ENCODE data around the gene SLC38A3.

- TF ChIP-seq CTCF (IDR thresholded peaks at IDR 0.05; ENCODE audit: poor library complexity) (peak; percentile 99), EZH2 (IDR thresholded peaks at IDR 0.05; ENCODE audit: borderline replicate concordance) (no peak), EZH2phosphoT487 (IDR thresholded peaks at IDR 0.05; ENCODE audit: low read depth, severe bottlenecking, unreplicated experiment) (no peak)
Observed at GRCh38 chr3:50245831-50246516, 40.9 kb downstream of the SLC38A3 start.

Measured in hepatocyte (in vitro differentiated cells).